ENCODE data around the gene ABCA4.

The ABCA4 gene

GRCh38 chr1:94079989-94080388 lies 41.0 kb downstream of the ABCA4 start:
- DNase-seq = no peak

DNA sequence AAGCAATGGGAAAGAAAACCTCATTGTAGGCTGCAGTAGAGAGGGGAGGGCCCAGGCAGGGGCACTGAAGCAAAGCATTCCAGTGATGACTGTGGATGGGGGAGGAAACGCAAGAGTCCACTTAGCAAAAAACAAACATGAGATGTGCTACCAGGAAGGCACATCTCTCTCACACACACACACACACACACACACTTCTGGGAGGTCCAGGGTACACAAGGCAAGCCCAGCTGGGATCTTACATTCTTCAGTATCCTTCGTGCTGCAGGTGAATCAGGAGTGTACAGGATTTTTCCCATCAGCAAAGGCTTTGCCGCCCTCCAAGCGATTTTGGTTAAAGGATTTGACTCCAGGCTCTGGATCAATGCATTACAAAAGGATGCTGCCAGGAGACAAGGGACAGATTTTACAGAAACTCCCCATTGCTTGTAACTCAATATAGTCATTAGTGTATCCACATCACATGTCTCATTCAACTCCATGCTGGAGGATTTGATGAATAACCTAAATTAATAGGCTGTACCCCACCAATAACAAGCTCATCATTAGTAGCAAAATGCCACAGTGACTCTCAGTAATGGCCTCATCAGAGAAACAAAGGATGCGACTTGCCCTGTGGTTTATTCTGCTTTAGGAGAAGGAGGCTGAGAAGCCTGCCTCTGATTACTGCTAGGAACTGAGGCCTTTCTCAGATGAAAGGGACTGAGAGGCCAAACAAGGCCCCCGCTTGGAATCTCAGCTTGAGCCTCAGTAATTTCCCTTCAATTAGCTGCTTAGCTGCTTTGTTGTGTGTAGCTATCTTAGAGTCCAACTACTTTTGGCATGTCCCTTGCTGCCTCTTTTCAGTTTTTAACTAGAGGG lies 41.6 kb downstream of the ABCA4 start:
- no peak for DNase-seq

DNA sequence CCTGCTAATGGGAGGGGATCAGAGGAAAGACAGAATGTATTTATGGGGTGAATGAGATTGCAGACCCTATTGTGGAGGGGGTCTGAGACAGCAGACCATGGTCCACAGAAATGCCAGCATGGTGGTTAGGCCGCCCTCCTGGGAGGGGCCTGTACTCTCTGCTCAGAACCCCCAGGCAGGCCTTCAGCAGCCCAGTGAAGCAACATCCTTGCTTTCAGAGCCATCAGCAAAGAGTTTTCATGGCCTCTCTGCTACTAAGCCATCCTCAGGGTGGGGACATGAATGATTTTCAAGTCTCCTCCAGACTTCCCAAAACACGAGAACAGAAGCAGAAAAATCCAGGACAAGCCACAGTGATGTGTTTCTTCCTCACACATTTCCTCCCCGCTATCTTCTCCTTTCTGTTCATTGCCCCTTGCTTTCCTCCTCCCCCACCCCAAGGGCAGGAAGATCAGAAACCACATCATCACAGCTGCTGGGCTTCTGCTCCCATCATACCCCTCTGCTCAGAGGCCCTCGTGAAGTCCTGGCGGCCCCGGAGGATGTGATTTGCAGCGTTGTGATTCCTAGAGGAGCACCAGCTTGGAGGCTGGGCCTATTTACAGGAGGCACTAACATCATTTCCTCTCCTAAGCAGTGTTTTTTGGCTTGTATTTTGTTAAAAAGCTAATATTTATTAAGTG lies 48.0 kb downstream of the ABCA4 start:
- no peak for DNase-seq

- DNase-seq = no peak
These were observed 49.0 kb downstream of the ABCA4 start for GRCh38 chr1:94071976-94072375.

DNA sequence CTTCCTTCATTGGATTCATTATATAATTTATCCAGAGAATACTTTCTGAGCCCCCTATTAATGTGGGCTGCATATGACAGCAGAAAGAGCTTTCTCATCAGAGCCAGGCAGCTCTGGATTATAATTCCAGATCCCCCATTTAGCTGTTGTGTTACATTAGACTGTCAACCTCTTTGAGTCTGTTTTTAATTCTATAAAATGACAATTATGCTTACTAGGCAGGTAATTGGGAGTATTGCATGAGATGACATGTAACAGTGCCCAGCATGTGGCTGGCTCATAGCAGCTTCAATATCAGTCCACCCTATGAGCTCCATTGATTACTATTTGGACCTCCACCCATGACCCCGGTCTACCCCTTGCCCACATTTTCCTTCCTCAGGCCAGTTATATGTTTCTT lies 49.6 kb downstream of the ABCA4 start:
- no peak for DNase-seq

GRCh38 chr1:94070865-94071264 lies 50.1 kb downstream of the ABCA4 start:
- DNase-seq = no peak

GRCh38 chr1:94069919-94070285 lies 51.0 kb downstream of the ABCA4 start:
- DNase-seq = no peak

DNA sequence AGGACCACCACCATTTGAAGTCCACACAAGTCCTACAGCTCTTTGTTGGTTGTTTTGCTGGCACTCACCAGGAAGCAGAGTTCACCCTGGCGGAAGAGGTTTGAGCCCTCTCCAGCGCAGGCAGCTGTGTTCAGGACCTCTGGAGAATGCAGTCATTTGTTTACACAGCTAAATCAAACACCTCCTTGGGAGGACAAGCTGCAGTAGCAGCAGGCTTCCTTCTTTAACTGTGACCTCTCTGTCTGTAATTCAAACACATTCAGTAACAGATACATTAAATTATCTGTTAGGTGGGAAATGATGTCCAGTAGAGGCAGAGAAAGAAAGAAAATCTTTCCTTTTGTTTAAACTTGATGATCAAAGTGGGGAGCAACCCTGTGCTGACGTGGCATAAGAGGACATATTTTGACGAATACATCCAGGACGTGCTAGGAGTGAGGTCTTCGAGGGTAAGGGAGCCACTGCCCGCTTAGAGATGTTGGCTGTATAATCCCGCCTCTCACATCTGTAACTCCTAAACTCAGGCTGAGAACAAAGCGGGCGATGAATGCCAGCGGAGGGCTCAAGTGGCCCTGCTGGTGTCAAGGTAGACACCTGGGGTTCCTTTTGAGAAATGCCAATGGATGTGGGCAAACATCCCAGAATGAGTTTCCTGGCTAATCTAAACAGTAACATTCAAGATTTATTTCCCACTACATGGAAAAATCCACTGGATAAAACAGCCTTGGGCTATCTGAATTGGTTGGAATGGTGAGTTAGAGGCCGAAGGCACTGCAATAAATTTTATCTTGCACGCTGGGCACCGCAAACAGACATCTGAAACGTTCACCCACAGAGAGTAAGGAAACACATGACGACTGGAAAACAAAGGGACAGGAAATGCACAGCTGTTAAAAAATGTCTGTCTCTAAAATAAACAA lies 51.7 kb downstream of the ABCA4 start:
- no peak for DNase-seq

- no peak for DNase-seq
These were observed 52.6 kb downstream of the ABCA4 start for GRCh38 chr1:94068096-94068998.

DNA sequence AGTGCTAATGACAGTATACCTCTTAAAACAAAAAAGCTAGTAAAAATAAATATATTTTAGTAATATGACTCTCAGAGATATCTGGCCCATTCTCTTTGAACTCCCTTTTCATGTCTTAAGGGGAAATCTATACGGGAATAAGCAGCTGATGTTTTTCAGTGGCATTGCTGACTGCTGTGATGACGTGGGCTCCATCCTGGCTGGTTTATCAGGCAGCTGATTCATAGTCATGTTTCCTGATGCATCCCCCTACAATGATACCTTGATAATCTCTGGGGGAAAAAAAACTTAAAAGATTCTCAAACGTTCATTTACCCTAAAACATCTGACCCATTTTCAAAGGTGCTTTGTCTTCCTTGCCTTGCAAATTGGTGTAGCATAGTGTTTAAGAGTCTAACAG lies 53.8 kb downstream of the ABCA4 start:
- DNase-seq = no peak

DNA sequence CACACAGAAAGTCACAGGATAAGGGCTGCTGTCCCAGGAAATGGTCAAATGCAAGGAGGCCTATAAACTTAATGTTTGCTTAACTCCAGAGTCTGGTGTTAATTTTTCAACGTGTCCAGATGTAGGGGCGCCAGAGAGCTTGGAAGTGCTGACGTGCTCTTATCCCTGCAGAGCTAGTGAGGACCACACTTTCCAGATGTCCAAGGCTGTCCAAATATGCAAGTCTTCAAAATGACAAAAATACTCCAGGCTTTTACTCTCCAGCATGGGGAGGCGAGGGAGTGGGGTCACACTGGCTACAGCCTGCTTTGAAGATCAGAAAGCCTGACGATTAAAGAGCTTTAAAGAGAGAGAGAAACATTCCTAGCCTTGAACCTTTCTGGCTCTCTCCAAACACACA lies 57.6 kb downstream of the ABCA4 start:
- DNase-seq = no peak

DNA sequence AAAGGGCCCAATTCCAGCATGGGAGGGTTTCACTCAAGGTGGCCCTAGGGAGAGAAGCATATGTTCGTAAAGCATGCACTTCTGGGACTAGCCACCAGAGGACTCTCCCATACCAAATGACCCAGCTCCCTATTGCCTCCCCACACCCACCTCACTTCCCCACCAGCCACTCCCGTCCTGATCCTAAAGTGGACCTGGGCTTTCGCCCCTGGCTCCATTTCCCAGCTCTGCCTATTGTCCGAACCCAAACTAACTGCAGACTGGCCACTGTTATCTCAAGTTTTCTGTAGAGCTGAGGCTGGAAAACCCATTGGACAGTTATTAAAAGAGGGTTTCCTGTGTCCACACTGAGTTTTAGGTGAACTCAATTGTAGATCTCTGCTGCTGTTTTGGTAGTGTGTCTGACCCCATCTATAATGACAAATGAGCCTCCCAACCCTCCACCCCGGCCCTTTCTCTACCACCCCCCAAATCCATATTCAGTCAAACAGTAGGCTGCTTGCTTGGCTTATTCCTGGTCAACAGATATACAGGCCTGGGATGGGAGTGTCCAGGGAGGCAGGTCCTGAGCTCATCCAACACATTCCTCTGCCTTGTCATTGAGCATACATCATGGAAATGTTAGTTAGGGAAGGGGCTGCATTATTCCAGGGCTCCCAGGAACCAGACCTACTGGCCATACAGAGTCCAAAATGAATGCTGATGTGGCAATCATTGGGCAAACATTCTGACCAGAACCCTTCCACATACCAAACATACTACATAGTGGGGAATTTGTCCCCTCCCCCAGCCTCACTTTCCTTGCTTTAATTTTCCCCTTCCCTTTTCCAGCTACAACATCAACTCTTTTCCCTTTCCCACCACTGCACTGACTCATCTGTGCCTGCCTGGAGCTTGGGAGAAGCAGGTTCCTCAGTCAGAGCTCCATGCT lies 59.2 kb downstream of the ABCA4 start:
- DNase-seq = no peak

DNA sequence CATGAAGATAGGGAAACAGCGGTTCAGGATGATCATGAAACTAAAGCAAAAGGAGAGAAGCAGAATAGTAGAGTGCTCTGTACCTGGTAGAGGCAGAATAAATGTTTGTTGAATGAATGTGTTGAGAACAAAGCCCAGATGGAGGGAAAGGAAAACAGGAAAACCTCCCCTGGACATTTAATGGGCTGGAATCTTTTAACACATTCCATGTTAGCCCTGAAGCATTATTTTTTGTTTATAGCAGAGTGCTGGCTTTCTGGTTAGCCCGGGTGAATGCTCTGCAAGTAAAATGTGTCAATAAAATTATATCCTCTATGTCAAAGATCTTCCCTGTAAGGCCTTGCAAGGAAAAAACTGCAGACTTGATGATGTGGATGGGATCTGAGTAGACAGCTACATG lies 60.2 kb downstream of the ABCA4 start:
- no peak for DNase-seq

- no peak for DNase-seq
These were observed 62.2 kb downstream of the ABCA4 start for GRCh38 chr1:94058766-94059165.

DNA sequence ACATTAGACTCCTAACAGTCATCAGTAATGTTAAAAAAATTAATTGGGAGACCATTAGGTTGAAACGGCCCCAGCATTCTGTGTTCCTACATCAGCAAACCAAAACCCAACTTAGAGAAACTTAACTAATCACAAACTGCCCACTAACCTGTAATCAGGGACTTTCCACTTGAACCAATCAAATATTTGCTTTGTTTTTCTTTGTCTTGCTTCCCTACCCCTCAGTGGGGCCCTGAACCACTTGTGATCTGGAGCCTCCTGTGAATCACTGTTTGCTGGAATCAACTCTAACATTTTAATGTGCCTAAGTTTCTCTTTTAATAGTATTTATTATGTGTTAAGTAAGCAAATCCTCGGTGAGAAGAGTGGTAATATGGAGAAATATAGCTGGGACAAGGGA lies 64.0 kb downstream of the ABCA4 start:
- DNase-seq = no peak

GRCh38 chr1:94056171-94056570 lies 64.8 kb downstream of the ABCA4 start:
- DNase-seq = no peak

DNA sequence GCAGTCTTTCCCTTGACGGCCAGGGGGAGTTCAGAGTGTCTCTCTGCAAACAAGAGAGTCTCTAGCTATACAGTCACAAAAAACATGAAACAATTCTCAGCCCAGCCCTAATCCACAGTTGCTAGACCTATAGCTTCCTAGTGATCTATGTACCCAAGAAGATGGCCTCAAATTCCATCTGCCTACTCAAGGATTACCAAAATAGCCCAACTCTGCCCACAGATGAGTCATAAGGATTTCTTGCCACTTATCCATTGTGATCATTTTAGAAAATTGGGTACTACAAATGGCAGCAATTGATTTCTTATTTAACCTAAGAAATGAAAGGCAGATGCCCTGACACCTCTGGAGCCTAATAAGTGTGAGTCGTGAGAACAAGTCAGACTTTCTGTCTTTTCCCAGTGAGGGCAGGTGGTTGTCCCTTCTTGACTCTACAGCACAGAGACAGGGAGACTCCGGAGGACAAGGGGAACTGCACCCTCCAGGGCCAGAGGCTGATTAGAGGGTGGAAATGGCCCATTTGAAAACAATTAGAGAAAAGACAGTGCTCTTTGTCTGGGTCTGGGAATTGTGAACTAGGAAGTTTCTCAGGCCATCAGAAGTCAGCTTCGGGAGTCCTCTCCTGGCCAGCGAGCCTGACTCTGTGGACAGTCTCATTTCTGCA lies 65.4 kb downstream of the ABCA4 start:
- no peak for DNase-seq

DNA sequence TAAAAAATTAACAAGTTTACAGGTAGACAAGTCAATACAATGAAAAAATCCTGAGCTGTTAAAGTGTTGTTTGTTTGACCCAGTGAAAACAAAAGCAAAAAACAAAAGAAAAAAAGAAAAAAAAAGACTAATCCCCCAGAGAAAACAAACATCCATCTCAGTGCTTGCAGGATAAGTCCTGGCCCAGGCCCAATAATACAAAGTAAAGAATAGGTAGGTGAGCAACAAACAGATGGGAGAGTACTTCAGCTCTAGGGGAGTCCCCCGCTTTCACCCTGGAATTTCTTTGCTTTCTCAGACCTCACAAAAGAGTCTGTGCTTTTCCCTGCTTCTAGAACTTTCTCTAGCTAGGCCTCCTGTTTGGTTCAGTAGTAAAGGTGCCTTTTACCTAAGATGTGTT lies 70.3 kb downstream of the ABCA4 start:
- DNase-seq = no peak

DNA sequence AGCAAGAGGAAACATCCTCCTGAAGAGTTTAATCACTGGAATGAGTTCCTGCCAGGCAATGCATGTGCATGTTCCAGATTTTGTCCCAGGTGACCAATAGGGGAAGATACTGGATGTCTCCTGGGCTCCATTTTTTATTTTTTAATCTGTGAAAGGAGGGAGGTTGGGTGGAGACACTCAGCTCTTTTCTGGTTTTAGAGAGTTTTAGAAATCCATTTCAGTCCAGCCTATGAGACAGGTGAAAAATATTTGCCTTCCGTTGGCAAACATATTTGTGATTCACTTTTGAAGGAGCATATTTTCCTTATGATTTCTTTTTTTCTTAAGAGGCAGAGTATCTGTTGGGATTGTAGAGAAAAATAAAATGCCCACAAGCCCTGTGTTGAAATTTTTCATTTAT lies 70.7 kb downstream of the ABCA4 start:
- DNase-seq = no peak

DNA sequence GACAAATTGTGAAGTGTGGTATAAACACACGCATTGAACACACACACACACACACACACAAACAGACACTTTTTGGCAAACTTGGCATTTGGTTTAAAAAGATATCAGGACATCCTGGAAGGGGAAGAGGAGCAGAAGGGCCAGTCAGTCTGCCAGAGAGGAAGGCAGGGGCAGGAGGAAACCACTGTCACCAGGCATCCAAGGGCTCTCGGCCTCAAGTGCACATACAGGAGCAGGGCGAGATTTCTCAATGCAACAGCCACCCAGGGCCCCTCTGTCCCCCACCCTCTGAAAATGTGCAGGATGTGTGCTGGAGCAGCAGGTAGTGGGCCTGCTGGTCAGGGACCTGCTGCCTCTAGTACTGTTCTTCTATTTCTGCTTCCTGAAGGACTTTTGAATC lies 71.2 kb downstream of the ABCA4 start:
- DNase-seq = no peak

Measured in cortex of kidney (tissue), 1 donor.